ENCODE data around the gene GDPD1.
"Not testable (repeated sequence)": the region's sequence is repeated elsewhere in the genome, so short reads cannot be mapped to it uniquely, and the experiment has no call there.

The GDPD1 gene

GRCh38 chr17:59284317-59284716 lies 64.0 kb downstream of the GDPD1 start:
- H3K4me3 Mint-ChIP-seq = no peak overlapping the region
- H3K9me3 Mint-ChIP-seq = no peaks in the 10 kb centered on the region
- H3K36me3 Mint-ChIP-seq (ENCODE audit: low read depth) = no peaks in the 10 kb centered on the region
- no peaks in the 10 kb centered on the region for H3K4me1 Mint-ChIP-seq (ENCODE audit: low read depth)
- H3K27ac Mint-ChIP-seq = no peak overlapping the region
- H3K27me3 Mint-ChIP-seq = no peaks in the 10 kb centered on the region

DNA sequence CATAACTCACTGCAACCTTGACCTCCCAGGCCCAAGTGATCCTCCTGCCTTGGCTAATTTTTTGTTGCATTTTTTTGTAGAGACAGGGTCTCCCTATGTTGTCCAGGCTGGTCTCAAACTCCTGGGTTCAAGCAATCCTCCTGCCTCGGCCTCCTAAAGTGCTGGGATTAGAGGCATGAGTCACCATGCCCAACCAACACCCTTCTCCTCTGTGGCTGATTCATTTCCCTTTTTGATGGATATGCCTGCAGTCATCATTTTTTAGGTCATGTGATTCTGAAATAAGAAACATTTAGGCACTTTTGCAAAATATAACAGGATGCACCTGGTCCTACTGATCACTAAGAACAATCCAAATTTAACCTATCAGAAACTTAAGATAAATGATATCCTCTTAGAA lies 67.1 kb downstream of the GDPD1 start:
- Mint-ChIP-seq H3K27me3 (no peaks in the 10 kb centered on the region), H3K9me3 (no peaks in the 10 kb centered on the region), H3K27ac (no peak overlapping the region), H3K4me3 (no peak overlapping the region), H3K4me1 (ENCODE audit: low read depth) (no peaks in the 10 kb centered on the region), H3K36me3 (ENCODE audit: low read depth) (no peaks in the 10 kb centered on the region)

DNA sequence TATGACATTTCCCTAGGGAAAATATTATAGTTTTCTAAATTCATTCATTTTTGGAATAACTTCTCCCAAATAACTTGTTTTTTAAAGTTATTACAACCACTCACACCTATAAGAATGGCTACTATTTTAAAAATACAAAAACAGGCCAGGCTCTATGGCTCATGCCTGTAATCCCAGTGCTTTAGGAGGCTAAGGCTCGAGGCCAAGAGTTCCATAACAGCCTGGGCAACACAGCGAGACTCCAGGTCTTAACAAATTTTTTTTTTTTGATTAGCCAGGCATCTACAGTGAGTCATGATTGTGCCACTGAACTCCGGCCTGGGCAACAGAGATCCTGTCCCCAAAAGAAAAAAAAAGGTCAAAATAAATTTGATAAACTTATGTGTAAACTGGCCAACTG lies 67.6 kb downstream of the GDPD1 start:
- H3K4me3 Mint-ChIP-seq = no peak overlapping the region
- H3K4me1 Mint-ChIP-seq (ENCODE audit: low read depth) = no peaks in the 10 kb centered on the region
- no peaks in the 10 kb centered on the region for H3K27me3 Mint-ChIP-seq
- no peaks in the 10 kb centered on the region for H3K9me3 Mint-ChIP-seq
- no peak overlapping the region for H3K27ac Mint-ChIP-seq
- H3K36me3 Mint-ChIP-seq (ENCODE audit: low read depth) = no peaks in the 10 kb centered on the region

DNA sequence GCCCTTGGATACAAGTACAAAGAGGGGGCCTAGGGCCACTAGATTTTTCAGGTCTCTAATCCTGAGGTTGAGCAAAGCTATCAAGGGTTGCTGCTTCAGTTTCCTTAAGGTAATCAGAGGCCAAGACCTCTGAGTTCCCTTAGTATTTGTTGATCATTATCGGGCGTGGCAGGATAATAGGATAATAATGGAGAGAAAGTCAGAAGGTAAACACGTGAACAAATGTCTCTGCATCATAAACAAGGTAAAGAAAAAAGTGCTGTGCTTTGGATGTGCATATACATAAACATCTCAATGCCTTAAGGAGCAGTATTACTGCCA lies 69.6 kb downstream of the GDPD1 start:
- no peak overlapping the region for H3K27ac Mint-ChIP-seq
- no peaks in the 10 kb centered on the region for H3K36me3 Mint-ChIP-seq (ENCODE audit: low read depth)
- H3K4me1 Mint-ChIP-seq (ENCODE audit: low read depth) = no peaks in the 10 kb centered on the region
- H3K9me3 Mint-ChIP-seq = no peaks in the 10 kb centered on the region
- no peaks in the 10 kb centered on the region for H3K27me3 Mint-ChIP-seq
- no peak overlapping the region for H3K4me3 Mint-ChIP-seq

DNA sequence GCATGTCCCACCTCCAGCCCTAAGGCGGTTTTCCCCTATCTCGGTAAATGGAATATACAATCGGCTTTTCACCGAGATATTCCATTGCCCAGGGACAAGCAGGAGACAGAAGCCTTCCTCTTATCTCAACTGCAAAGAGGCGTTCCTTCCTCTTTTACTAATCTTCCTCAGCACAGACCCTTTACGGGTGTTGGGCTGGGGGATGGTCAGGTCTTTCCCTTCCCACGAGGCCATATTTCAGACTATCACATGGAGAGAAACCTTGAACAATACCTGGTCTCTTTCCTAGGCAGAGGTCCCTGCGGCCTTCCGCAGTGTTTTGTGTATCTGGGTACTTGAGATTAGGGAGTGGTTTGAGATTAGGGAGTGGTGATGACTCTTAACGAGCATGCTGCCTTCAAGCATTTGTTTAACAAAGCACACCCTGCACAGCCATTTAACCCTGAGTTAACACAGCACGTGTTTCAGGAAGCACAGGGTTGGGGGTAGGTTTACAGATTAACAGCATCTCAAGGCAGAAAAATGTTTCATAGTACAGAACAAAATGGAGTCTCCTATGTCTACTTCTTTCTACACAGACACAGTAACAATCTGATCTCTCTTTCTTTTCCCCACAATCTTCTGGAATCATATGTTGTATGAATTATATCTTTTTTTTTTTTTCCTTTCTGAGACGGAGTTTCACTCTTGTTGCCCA lies 70.1 kb downstream of the GDPD1 start:
- not testable (repeated sequence) for H3K36me3 Mint-ChIP-seq (ENCODE audit: low read depth); H3K27me3 Mint-ChIP-seq; H3K27ac Mint-ChIP-seq; H3K4me1 Mint-ChIP-seq (ENCODE audit: low read depth); H3K4me3 Mint-ChIP-seq; H3K9me3 Mint-ChIP-seq

- Mint-ChIP-seq H3K9me3 (no peaks in the 10 kb centered on the region), H3K27me3 (peaks cover 1% of the 10 kb centered on the region), H3K36me3 (ENCODE audit: low read depth) (no peaks in the 10 kb centered on the region), H3K27ac (no peak overlapping the region), H3K4me1 (ENCODE audit: low read depth) (no peaks in the 10 kb centered on the region), H3K4me3 (no peak overlapping the region)
Measured at GRCh38 chr17:59292174-59292523, 71.8 kb downstream of the GDPD1 start.

DNA sequence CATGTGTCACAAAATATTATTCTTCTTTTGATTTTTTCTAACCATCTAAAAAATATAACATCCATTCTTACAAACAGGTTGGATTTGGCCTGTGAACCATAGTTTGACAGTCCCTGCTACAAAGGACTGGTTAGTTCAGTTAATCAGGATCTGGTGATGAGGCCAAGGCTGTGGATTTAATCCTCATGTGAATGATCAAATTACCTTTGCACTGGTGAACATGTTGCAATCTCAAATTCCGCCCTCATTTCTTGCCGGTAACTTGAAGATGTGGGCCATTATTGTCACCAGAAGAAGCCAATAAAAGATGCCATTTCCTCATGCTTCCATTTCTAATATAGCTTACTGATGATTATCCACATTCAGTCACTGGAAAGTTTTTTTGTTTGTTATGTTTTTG lies 75.9 kb downstream of the GDPD1 start:
- Mint-ChIP-seq H3K27ac (no peak overlapping the region), H3K27me3 (peaks cover 3% of the 10 kb centered on the region), H3K4me1 (ENCODE audit: low read depth) (no peaks in the 10 kb centered on the region), H3K36me3 (ENCODE audit: low read depth) (no peaks in the 10 kb centered on the region), H3K9me3 (no peaks in the 10 kb centered on the region), H3K4me3 (no peak overlapping the region)

GRCh38 chr17:59298521-59298920 lies 78.2 kb downstream of the GDPD1 start:
- Mint-ChIP-seq H3K4me1 (ENCODE audit: low read depth) (no peaks in the 10 kb centered on the region), H3K36me3 (ENCODE audit: low read depth) (no peaks in the 10 kb centered on the region), H3K4me3 (no peak overlapping the region), H3K27ac (no peak overlapping the region), H3K9me3 (no peaks in the 10 kb centered on the region), H3K27me3 (peaks cover 3% of the 10 kb centered on the region)

DNA sequence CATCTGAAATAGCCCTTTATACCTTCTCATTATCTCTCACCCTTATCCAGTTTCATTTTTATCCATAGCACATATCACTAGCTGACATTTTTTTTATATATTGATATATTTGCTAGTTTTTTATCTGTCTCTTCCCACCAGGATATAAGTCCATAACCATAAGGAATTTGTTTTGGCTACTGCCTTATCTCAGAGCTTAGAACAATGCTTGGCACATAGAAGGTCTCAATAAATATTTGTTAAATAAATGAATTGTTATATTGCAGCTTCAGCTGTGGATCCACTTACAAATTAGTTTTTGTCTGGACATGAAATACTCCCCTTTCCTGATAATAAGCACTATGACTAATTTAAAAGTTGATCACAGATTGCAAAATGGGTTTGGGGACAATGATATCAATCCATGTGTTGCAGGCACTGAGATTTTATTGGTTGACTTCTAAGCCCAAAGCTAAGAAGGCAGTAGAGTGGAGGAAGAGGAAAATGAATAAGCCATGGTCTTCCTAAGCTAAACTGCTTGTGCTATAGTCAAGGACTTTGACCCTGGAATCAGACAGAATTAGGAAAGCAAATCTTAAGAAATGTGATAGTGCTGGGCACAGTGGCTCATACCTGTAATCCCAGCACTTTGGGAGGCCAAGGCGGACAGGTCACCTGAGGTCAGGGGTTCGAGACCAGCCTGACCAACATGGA lies 79.2 kb downstream of the GDPD1 start:
- no peak overlapping the region for H3K27ac Mint-ChIP-seq
- H3K27me3 Mint-ChIP-seq = peaks cover 3% of the 10 kb centered on the region
- H3K9me3 Mint-ChIP-seq = no peaks in the 10 kb centered on the region
- H3K4me3 Mint-ChIP-seq = no peak overlapping the region
- H3K36me3 Mint-ChIP-seq (ENCODE audit: low read depth) = no peaks in the 10 kb centered on the region
- no peaks in the 10 kb centered on the region for H3K4me1 Mint-ChIP-seq (ENCODE audit: low read depth)

- Mint-ChIP-seq H3K27me3 (peaks cover 9% of the 10 kb centered on the region), H3K4me1 (ENCODE audit: low read depth) (no peaks in the 10 kb centered on the region), H3K9me3 (no peaks in the 10 kb centered on the region), H3K36me3 (ENCODE audit: low read depth) (no peaks in the 10 kb centered on the region), H3K4me3 (no peak overlapping the region), H3K27ac (no peak overlapping the region)
Measured at GRCh38 chr17:59300941-59301340, 80.6 kb downstream of the GDPD1 start.

DNA sequence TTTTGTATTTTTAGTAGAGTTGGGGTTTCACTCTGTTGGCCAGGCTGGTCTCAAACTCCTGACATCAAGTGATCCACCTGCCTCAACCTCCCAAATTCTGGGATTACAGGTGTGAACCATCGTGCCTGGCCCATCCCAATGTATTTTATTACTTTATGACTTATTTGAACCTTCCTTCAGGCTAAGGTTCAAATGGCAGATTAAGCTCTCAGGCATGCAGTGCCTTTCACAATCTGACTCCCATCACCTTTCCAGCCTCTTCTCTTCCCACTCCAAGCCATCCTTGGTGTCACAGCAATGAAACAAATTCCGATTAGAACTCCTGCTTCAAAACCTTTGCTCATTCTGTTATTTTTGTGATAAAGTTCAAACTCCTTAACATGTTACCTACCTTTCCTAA lies 84.5 kb downstream of the GDPD1 start:
- no peak overlapping the region for H3K4me3 Mint-ChIP-seq
- no peak overlapping the region for H3K27ac Mint-ChIP-seq

GRCh38 chr17:59310263-59310920 lies 90.1 kb downstream of the GDPD1 start:
- Mint-ChIP-seq H3K9me3 (no peaks in the 10 kb centered on the region), H3K27ac (no peak overlapping the region)

More for the DNA sequence above, 84.5 kb downstream of the GDPD1 start:
- no peaks in the 10 kb centered on the region for H3K4me1 Mint-ChIP-seq (ENCODE audit: low read depth)
- no peaks in the 10 kb centered on the region for H3K36me3 Mint-ChIP-seq (ENCODE audit: low read depth)
- no peaks in the 10 kb centered on the region for H3K9me3 Mint-ChIP-seq
- H3K27me3 Mint-ChIP-seq = peaks cover 6% of the 10 kb centered on the region

DNA sequence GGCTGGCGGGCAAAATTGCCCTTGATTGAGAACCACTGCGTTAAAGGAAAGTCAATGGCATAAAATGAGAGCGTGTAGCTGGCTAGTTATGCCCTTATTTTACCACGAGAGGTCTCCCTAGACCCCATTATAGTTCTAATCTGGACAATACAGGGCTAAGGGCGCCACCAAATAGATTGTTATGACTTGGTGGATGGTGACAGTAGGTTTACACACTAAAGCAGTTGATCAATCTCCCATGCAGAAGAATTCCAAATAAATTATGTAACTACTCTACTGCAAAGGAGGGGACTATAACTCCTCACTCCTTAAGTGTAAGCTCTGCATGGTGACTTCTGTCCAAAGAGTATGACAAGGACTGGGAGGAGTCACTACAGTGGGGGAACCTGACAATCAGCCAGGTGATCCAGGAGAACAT lies 90.7 kb downstream of the GDPD1 start:
- Mint-ChIP-seq H3K4me3 (no peak overlapping the region), H3K9me3 (no peaks in the 10 kb centered on the region), H3K4me1 (ENCODE audit: low read depth) (peaks cover 4% of the 10 kb centered on the region), H3K27me3 (no peaks in the 10 kb centered on the region), H3K27ac (no peak overlapping the region), H3K36me3 (ENCODE audit: low read depth) (no peaks in the 10 kb centered on the region)

More at GRCh38 chr17:59310263-59310920, 90.1 kb downstream of the GDPD1 start:
- no peak overlapping the region for H3K4me3 Mint-ChIP-seq
- peaks cover under 1% of the 10 kb centered on the region for H3K27me3 Mint-ChIP-seq
- peaks cover 4% of the 10 kb centered on the region for H3K4me1 Mint-ChIP-seq (ENCODE audit: low read depth)
- no peaks in the 10 kb centered on the region for H3K36me3 Mint-ChIP-seq (ENCODE audit: low read depth)

DNA sequence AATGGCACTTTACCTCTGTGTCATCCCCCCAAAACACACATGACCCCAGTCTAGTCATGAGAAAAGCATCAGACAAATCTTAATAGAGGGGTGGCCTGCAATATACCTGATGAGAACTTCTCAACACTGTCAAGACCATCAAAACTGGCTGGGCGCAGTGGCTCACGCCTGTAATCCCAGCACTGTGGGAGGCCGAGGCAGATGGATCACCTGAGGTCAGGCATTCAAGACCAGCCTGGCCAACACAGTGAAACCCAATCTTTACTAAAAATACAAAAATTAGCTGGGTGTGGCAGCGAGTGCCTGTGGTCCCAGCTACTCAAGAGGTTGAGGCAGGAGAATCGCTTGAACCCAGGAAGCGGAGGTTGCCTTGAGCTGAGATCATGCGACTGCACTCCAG lies 91.2 kb downstream of the GDPD1 start:
- H3K27ac Mint-ChIP-seq; H3K4me3 Mint-ChIP-seq; H3K36me3 Mint-ChIP-seq (ENCODE audit: low read depth); H3K9me3 Mint-ChIP-seq; H3K27me3 Mint-ChIP-seq; H3K4me1 Mint-ChIP-seq (ENCODE audit: low read depth): not testable (repeated sequence)

GRCh38 chr17:59315866-59316265 lies 95.6 kb downstream of the GDPD1 start:
- no peaks in the 10 kb centered on the region for H3K9me3 Mint-ChIP-seq
- no peaks in the 10 kb centered on the region for H3K27me3 Mint-ChIP-seq
- no peak overlapping the region for H3K4me3 Mint-ChIP-seq
- H3K27ac Mint-ChIP-seq = no peak overlapping the region
- H3K4me1 Mint-ChIP-seq (ENCODE audit: low read depth) = peaks cover 1% of the 10 kb centered on the region
- no peaks in the 10 kb centered on the region for H3K36me3 Mint-ChIP-seq (ENCODE audit: low read depth)

All from stimulated activated naive CD8-positive, alpha-beta T cell treated with anti-CD3 and anti-CD28 coated beads, Interleukin-15, Interleukin-2, amounts not matched to agents 100 ng/mL and 50 ng/mL, for 24 hours (primary cell).